Activated CD4-positive, alpha-beta T cell treated with anti-CD3 and anti-CD28 coated beads, Interleukin-2, Interleukin-4, amounts not matched to agents 100 ng/mL and 50 ng/mL, durations not matched to agents 16 hours and 8 hours (primary cell): ENCODE measurements around the gene BPIFB3.

Experiments used
- DNase-seq: peaks from one replicate; pipeline ENCODE4 v3.0.0-alpha.2; 2020; ENCODE audit warnings: low spot score

The BPIFB3 gene, protein sequence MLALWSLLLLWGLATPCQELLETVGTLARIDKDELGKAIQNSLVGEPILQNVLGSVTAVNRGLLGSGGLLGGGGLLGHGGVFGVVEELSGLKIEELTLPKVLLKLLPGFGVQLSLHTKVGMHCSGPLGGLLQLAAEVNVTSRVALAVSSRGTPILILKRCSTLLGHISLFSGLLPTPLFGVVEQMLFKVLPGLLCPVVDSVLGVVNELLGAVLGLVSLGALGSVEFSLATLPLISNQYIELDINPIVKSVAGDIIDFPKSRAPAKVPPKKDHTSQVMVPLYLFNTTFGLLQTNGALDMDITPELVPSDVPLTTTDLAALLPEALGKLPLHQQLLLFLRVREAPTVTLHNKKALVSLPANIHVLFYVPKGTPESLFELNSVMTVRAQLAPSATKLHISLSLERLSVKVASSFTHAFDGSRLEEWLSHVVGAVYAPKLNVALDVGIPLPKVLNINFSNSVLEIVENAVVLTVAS

DNA sequence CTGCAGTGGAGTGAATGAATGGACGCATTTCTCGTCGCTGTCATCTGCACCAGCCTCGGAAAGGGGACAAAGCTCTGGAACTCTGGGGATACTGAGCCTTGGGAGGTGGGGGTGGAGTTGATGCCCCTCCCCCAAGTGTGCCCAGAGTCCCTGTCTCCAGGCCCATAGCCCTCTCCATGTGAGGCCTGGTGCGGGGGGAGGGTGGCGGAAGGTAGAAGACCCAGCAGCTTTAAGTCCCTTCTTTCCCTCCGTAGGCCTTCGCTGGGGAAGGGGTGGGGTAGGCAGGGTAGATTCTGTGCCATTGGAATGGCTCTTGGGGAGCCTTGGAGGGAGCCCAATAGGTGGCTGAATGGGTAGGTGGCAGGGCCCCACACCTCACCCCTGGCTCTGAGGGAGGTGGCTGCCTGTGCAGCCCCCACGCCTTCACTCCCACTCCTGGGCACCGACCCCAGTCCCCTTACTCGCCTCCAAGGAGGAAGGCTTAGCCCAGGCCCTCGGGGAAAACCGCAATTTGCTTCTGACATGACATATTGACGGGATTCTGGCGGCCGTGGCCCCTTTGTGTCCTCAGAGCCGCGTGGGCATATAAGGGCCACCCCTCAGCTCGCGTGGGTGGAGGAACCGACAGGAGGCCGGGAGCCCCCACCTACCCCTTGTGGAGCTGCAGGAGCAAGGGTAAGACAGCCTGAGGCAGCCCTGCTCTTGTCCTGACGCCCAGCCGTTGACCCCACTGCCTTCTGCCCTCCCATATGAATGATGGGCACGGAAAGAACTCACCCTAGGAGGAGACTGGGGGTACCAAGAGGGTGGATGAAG is at the start of gene BPIFB3:
TSS of gene BPIFB3 (plus strand) at position 613 of the 816 bp plus-strand sequence. CDS start 1,533 bp downstream, outside the sequence.
- DNase-seq = no peak

DNA sequence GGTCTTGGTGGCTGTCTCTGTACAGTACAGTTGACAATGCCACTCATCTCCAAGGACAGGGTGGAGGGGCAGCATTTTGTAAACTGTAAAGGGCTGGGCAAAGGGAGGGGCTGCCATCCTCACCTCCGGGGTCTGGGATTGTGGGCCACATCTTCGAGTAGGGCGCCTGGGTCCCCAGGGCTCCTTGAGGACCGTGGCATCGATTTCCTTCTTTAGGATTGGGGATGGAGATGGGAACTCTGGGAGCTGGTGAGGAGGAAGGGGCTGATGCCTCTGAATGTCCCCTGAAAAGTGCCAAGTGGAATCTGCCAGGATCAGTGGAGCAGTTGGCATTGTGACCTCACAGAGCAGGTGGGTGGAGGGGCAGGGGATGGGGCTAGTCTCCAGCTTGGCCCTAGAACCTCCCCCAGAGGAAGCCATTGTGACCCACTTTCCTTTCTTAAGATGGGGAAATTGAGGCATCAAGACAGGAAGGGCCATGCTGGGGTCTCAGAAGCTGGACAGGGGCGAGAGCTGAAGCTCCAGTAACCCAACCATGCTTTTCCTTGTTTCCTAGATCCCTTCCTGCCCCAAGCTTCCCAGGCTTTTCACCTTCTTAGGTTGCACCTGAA is 49.5 kb upstream of the BPIFB3 start, which contains the start of gene SUN5:
TSS of gene SUN5 (minus strand) at position 293 of the 611 bp plus-strand sequence. CDS start at position 200, 93 bp downstream.
- no peak for DNase-seq

DNA sequence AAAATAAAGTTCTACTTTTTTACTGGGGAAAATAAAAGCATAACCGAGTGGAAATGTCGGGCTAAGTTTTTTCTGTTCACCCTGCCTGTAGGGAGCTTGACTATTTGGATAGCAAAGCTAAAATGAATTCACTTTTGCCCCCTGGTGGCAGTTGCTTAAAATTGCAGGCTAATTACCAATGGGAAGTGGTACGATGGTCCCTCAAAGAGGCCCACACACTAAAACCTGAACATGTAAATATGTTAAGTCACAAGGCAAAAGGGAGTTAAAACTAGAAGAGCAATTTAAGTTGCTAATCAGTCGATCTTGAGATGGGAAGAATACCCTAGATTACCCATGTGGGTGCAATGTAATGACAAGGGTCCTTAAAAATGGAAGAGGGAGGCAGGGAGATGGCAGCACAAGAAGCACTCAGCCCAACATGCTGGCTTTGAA is 48.6 kb upstream of the BPIFB3 start:
- peak; percentile 60 for DNase-seq

DNA sequence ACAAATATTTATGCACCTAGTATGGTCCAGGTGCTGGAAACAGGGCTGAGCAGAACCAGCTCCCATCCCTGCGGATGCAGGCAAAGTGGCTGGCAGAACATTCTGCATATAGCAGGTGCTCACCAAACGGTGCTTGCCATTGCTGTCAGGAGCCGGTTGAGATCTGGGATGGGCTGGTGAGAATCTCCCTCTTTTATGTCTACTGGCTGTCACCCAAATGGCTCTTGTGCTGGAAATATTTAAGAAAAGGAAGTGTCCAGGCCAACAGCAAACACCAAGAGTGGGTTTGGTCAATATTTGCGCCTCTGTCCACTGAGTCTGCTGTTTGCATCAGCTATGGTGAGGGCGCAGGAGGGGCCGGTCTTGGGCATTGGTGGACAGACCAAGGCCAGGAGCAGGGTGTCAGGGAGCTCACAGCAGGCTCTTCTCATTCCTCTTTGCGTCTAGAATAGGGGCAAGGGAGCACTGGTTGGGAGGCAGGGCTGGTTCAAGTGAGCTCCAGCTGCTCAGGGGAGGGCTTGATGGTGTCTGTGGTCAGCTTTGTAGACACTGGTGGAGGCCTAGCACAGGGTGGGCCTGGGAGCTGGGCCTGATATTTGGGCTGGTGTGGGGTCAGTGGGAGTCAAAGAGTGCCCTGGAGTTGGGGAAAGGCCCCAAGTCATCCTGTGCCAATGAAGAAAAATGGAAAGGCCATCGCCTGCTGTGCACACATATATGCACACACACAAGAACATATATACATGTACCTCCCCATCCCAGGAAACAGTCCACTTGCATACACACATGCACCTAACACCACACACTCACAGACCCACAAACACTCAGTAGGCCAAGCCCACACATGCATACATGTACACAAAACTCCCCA is 47.6 kb upstream of the BPIFB3 start:
- DNase-seq = no peak

DNA sequence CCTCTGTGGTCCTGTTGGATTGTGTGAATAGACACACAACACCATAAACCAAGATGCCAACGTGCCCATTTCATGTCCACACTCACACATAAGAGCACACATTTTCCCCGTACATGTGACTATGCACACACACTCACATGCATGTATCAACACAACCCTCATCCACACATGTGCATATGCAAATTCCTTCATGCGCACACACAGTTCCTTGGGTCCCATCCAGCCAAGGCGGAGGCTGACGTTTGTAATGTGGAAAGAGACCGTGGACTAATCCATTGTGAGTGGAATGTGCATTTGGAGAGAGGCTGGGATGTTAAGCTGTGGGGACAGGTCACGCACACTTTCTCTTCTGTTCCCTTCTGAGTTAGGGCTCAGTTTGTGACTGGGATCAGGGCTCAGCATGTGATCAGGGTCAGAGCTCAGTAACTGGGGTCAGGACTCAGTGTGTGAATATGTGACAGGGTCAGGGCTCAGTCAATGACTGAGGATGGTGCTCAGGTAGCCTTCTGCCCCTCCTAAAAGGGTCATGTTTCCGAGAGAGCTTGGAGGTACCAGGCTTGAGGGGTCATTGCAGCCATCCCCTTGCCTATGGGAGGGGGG is 46.8 kb upstream of the BPIFB3 start:
- no peak for DNase-seq

DNA sequence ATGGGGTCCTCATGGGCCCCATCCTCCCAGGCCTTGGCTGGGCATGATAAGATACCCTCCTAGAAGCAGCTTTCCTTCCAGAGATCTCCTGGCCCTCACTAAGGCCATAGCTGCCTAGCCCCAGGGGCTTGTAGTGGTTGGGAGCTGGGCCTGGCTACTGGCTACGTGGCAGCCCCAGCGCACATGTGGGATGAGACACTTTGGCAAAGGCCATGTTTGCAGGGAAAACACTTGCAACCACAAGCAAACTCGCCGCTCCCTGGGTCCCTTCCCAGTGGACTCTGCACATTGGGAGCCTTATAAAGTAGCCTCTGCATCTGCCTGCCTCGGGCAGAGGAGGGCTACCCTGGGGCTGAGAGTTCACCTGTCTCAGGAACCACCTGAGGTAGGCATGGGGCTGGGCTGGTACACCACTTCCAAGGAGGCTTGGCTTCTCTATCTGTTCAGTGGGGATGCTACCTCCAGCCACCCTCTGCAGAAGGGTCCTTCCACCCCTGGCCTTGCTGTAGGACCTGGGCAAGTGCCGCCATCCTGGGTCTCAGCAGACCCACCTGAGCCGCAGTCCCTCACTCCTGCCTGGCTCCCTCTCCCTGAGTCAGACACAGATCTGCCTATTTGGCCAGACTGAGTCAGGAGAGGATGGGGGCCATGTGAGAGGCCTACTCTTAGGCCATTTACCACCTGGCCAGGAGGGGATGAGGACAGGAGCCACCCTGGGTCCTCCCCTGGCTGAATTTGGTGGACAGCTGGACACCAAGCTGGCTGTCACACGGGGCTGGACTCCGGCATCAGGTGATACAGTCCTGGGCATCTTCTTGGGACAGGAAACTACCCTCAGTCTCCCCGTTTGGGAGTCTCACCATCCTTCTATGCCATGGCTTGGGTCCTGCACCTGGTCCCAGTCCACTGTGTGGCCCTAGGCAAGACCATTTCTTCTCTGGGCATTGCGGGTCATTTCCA is 46.0 kb upstream of the BPIFB3 start, which contains the start of gene BPIFB2:
TSS of gene BPIFB2 (plus strand) at position 329 of the 960 bp plus-strand sequence. CDS start 871 bp downstream, outside the sequence.
- no peak for DNase-seq

- DNase-seq = no peak
Measured at GRCh38 chr20:33008336-33009213, 45.1 kb upstream of the BPIFB3 start.

DNA sequence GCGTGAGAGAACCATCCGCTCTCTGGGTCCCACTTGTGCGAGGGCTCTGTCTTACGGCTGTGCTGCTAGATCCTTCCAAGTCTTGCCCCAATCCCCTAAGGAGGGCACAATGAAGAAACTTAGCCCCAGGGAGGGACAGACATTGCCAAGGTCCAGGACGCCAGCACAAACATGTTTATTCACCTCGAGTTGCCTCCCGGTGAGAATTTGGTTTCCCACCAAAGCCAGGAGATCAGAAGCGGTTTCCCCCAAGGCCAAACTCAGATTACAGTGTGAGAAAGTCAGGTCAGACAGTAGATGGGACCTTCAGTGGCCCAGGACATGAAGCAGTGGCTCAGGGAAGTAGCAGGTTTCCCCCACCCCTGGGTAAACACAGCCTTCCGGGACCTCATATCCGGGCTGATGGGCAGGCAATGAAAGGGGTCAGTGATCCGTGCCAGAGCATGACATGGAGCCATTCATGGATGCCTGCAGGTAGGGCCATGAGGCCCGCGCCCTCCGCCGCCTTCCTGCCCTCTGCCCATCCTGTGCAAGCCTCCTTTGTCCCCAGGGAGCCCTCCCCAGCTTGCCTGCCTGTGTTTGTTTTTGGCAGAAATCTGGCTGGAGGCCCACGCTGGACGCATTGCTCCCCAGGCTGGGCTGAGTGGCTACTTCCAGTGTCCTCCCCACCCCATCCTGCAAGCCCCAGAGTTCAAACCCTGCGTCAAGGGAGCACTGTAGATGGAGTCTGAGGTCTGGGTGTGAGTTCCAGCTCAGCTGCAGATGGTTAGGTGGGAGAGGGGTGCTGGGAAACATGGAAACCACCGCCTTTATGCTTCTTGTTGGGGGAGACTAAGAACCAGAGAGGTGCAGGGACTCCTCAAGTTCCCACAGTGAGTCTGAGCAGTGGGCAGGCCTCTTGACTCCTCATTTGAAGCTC is 44.2 kb upstream of the BPIFB3 start:
- no peak for DNase-seq

DNA sequence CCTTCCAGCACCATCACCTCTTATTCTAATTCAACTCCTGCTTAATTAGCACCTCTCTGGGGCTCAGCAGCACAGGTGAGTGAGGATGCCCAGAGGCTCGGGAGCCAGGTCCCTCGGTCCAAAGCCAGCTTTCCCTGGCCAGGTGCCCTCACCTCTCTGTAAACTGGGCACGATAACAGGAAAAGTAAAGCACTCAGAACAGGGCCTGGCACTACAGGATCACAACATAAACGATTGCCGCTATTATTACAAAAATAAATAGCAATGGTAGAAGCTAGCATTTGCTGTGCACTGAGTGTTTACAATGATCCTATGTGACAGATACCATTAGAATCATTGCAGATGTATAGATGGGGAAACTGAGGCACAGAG is 43.6 kb upstream of the BPIFB3 start:
- DNase-seq = no peak

DNA sequence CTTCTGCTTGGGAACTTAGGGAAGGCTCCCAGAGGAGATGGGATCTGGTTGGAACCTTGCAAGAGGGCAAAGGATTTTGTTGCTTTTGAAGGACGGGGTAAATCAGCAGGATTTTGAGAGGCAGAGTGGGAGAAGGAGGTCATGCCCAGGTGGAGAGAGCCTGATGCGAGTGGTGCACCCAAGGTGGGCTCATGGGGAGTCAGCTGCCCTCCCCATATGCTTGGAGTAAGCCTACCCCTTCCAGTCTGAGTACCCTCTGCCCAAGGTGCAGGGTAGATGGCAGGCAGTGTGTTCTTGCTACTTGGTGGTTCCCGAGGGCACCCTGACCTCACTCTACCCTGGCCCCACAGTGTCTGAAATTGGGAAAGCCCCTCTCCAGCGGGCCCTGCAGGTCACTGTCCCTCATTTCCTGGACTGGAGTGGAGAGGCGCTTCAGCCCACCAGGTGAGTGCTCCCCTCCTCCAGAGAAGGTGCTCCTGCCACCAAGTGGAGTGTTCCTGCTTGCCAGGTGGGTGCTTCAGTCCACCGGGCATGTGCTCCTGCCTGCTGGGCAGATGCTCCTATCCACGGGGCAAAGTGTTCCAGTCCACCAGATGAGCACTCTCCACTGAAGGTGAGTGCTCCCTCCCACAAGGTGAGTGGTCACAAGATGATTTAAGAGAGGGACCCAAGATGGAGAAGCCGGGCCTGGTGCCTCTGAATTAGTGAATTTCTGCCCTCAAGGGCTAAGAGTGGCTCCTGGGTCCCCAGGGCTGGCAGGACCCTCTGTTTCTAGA is 42.8 kb upstream of the BPIFB3 start:
- no peak for DNase-seq

DNA sequence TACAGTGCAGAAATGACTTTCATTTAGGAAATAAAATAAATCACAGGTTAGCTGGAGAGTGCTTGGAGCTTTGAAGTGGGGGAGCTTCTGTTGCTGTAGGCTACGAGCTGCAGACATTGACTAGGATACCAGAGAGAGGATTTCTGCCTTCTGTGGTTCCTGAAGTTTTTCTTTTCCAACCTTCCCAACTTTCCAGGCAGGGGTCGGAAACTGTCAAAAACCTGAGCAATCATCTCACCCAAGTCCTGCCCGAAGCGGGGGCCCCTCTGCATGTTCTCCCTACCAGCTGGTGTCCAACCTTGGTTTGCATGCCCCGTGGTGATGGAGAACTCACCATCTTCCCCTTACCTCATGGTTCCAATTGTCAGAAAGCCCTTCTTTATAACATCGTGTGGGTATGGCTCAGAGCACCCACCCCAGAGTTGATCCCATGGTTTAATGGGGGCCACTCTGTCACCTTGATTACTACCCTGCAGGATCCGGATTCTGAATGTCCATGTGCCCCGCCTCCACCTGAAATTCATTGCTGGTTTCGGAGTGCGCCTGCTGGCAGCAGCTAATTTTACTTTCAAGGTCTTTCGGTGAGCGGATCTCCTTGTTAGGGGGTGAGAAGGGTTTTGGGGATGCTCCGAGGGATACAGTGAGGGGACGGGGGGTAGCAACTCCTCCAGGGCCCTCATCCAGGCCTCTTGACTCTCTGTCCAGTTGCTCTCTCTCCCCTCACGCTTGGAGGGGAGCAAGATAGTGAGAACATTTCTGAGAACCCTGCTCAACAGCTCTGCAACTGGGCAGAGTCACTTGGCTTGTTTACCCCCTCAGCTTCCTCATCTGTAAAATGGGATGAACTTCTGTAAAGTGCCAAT is 41.1 kb upstream of the BPIFB3 start:
- no peak for DNase-seq

DNA sequence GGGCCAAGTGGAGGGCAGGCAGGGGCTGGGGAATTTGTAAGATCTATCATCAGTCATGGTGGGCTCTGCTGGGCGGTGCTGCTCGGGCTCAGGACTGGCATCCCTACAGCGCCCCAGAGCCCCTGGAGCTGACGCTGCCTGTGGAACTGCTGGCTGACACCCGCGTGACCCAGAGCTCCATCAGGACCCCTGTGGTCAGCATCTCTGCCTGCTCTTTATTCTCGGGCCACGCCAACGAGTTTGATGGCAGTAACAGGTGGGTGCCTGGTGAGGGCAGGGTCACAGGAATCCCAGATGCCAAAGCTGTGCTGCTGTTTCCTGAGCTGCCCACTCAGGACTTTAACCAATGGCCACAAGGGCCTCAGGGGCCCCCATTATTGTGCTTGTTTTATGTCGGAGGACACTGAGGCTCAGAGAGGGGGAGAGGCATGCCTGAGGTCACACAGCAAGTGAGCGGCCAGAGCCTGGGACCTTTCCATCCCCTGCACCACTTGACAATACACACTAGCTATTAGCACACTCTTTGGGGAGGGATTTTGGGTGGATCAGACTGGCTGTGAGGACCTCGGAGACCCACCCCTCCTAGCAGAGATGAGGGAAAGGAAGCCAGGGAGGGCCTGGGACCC is 39.9 kb upstream of the BPIFB3 start:
- DNase-seq = no peak

DNA sequence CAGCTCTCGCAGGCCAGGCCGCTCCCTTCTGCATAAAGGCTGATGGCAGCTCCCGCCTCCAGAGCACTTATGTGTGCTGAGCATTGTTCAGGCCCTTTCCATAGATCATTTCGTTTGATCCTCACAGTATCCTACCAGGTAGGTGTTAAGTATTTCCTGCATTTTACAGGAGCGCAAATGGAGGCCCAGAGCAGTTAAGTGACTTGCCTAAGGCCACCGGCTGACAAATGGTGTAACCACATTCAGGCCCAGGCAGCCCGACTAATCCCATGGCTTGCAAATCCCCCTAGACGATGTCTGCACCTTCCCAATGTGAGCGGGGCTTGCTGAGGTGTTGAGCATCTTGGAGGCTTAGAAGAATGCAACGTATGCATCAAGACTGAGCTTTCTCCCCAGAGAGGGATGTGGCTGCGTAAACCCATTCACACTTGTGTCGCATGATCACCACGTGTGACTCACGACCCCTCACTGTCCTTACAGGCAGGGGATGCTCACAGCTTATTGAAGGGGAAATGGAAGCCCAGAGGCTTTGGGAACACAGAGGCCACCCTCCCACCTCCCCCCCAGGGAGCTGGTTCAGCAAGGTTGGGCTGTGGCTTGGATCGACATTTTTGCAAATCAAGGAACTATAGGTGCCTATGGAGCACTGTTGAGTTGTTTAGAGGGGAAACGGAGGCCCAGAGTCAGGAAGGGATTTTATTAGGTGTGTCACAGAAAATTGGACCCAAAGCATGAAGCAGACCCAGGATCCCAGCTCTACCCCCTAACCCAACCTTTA is 39.2 kb upstream of the BPIFB3 start:
- no peak for DNase-seq

DNA sequence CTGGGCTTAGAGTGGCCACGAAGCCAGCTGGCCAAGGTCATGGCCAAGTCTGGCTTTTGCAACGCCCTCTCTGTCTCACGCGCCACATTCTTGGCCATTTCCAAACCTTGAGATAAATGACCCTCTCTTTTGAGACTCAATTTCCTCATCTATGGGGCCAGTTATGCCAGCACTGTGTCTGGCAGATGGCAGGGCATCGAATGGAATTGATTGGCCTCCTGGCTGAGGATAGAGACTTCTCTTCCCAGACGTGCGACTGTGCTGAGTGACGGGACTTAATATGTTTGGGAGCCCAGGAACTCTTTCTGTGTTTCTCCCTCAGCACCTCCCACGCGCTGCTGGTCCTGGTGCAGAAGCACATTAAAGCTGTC is 38.6 kb upstream of the BPIFB3 start:
- no peak for DNase-seq
